Activated CD8-positive, alpha-beta T cell treated with anti-CD3 and anti-CD28 coated beads for 36 hours (primary cell): ENCODE measurements around the gene PRSS56. TPM values are rescaled to one million over a fixed set of nuclear protein-coding genes. Genes with fewer than 3 reads are reported as not detected.

Source experiments
- ATAC-seq: fragments of 200-7000 bp; cut with Tn5 transposase; one replicate; pipeline ENCODE4 v1.10.0; 2021; ENCODE audit warnings: mild to moderate bottlenecking, moderate library complexity
- CTCF ChIA-PET: fragments of 350-600 bp; sonication (Branson Sonifier 250); formaldehyde crosslinking; loops from one replicate; lab custom pipeline; 2021; ENCODE audit warnings: antibody characterized with exemption; lab: Charles Lee
- POLR2A ChIA-PET: fragments of 350-600 bp; sonication (Branson Sonifier 250); formaldehyde crosslinking; loops from one replicate; lab custom pipeline; 2021; ENCODE audit warnings: antibody characterized with exemption; lab: Charles Lee
- DNase-seq: peaks from one replicate; pipeline ENCODE4 v3.0.0-alpha.2; 2020
- H3K27ac Mint-ChIP-seq: one replicate; pipeline ENCODE4 v1.8.0; 2021; ENCODE audit warnings: mild to moderate bottlenecking, mixed read lengths
- H3K27me3 Mint-ChIP-seq: one replicate; pipeline ENCODE4 v1.8.0; 2021; ENCODE audit warnings: mixed read lengths
- H3K36me3 Mint-ChIP-seq: one replicate; pipeline ENCODE4 v1.8.0; 2021; ENCODE audit warnings: low read depth, mixed read lengths
- H3K4me1 Mint-ChIP-seq: one replicate; pipeline ENCODE4 v1.8.0; 2021; ENCODE audit warnings: low read depth, mixed read lengths
- H3K4me3 Mint-ChIP-seq: one replicate; pipeline ENCODE4 v1.8.0; 2021; ENCODE audit warnings: mild to moderate bottlenecking, moderate library complexity, mixed read lengths
- H3K9me3 Mint-ChIP-seq: one replicate; pipeline ENCODE4 v1.8.0; 2021; ENCODE audit warnings: mixed read lengths
- CTCF ChIP-seq: fragments of 200-600 bp; IDR thresholded peaks from one replicate; pipeline ENCODE4 v1.8.0; 2022; ENCODE audit warnings: antibody characterized with exemption, mild to moderate bottlenecking
- intact Hi-C: fragments of 100-400 bp; cut with micrococcal nuclease; formaldehyde crosslinking; loops from one replicate; pipeline ENCODE4 v1.10.0; 2022
- total RNA-seq, 2 experiments: library from RNA; stranded (reverse); gene quantifications; one replicate each; pipeline ENCODE4 v1.2.3, GENCODE V29; 2021

The PRSS56 gene
- total RNA-seq, 2 experiments from 2014 or later: not detected

GRCh38 chr2:232484628-232485347 lies 35.4 kb upstream of the PRSS56 start:
- no peak overlapping the region for H3K27ac Mint-ChIP-seq
- DNase-seq (no peak), ATAC-seq (no peak)
- no peaks in the 10 kb centered on the region for H3K9me3 Mint-ChIP-seq
- H3K36me3 Mint-ChIP-seq: no peaks in the 10 kb centered on the region
- no peak overlapping the region for H3K4me3 Mint-ChIP-seq
- ChIA-PET POLR2A (no interaction called here), CTCF (no interaction called here)
- H3K4me1 Mint-ChIP-seq: peaks cover 5% of the 10 kb centered on the region
- TF ChIP-seq CTCF: no peak
- H3K27me3 Mint-ChIP-seq: peaks cover 36% of the 10 kb centered on the region
- intact Hi-C loops: no loop called here

- H3K4me1 Mint-ChIP-seq: peaks cover 5% of the 10 kb centered on the region
- no peak overlapping the region for H3K4me3 Mint-ChIP-seq
- H3K36me3 Mint-ChIP-seq: no peaks in the 10 kb centered on the region
- TF ChIP-seq CTCF: no peak
- no peak for ATAC-seq
- ChIA-PET POLR2A (no interaction called here), CTCF (no interaction called here)
- no peaks in the 10 kb centered on the region for H3K9me3 Mint-ChIP-seq
- DNase-seq: no peak
- no peak overlapping the region for H3K27ac Mint-ChIP-seq
- intact Hi-C loops: no loop called here
- peaks cover 37% of the 10 kb centered on the region for H3K27me3 Mint-ChIP-seq
These were observed 34.8 kb upstream of the PRSS56 start for GRCh38 chr2:232485348-232485756.

GRCh38 chr2:232485757-232486557 lies 34.2 kb upstream of the PRSS56 start:
- DNase-seq (no peak), ATAC-seq (no peak)
- no peak overlapping the region for H3K27ac Mint-ChIP-seq
- intact Hi-C loops: no loop called here
- no peaks in the 10 kb centered on the region for H3K36me3 Mint-ChIP-seq
- no peak for TF ChIP-seq CTCF
- H3K4me1 Mint-ChIP-seq: peaks cover 5% of the 10 kb centered on the region
- H3K27me3 Mint-ChIP-seq: peaks cover 37% of the 10 kb centered on the region
- ChIA-PET CTCF (no interaction called here), POLR2A (no interaction called here)
- no peak overlapping the region for H3K4me3 Mint-ChIP-seq
- no peaks in the 10 kb centered on the region for H3K9me3 Mint-ChIP-seq

GRCh38 chr2:232486558-232487384 lies 33.4 kb upstream of the PRSS56 start:
- Mint-ChIP-seq H3K36me3 (no peaks in the 10 kb centered on the region), H3K27me3 (peaks cover 37% of the 10 kb centered on the region), H3K27ac (no peak overlapping the region), H3K9me3 (no peaks in the 10 kb centered on the region), H3K4me1 (peaks cover 5% of the 10 kb centered on the region), H3K4me3 (peak overlapping the region; percentile 15)
- ChIA-PET CTCF (no interaction called here), POLR2A (no interaction called here)
- intact Hi-C loops: no loop called here
- TF ChIP-seq CTCF: no peak
- DNase-seq (no peak), ATAC-seq (no peak)
